Measurements from ENCODE around the gene VSIG4. TPM values are rescaled to one million over a fixed set of nuclear protein-coding genes. Genes with fewer than 3 reads are reported as not detected.

VSIG4 gene
- total and polyA plus RNA-seq, 10 of the 15 experiments (the other 5 are each of a cell fraction or from before 2014, with no cell fraction given), result 0.05 to 0.36 TPM; not detected in 8

DNA sequence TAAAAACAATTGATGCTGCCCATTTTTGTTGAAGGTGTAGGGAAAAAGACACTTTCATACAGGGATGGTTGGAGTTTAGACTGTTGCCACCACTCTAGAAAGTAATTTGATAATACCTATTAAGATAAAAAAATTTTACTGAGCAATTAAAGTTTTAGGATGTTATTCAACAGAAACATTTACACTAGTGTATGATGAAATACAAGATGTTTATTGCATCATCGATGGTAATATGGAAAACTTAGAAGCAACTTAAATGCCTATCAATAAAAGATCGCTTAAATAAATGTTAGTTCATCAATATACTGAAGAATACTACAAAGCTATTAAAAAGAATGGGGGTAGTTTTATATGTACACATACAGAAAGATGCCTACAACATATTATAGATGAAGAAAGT is 9.2 kb upstream of the VSIG4 start:
- H3K27me3 ChIP-seq (replicated peaks in 1 of 2; ENCODE audit: control insufficient read depth in 2 of 2, insufficient read depth in 2 of 2, low read length in 1 of 2), result no peaks in the 10 kb centered on the region
- H2AFZ ChIP-seq (ENCODE audit: control insufficient read depth, low read depth, low read length), result no peak overlapping the region
- no peaks in the 10 kb centered on the region for H3K79me2 ChIP-seq (ENCODE audit: control insufficient read depth, insufficient read depth, low read length)
- no peaks in the 10 kb centered on the region; the same call in 2 of the 3 replicates for H3K9me3 ChIP-seq (replicated peaks; ENCODE audit: control insufficient read depth, insufficient read depth, low read length)
- H3K4me1 ChIP-seq (ENCODE audit: control insufficient read depth, insufficient read depth, low read length), result peaks cover 21% of the 10 kb centered on the region
- DNase-seq (ENCODE audit: low read depth, low spot score) (no peak), ATAC-seq (no peak), FAIRE-seq (no peak)
- no peak overlapping the region for H3K27ac ChIP-seq (ENCODE audit: control insufficient read depth, insufficient read depth)
- ChIA-PET RAD21 (ENCODE audit: unreplicated experiment) (interaction anchor here (5.7 kb wide), 1 partner anchor 32 kb away, joined by 47 read pairs; no protein-coding TSS in a partner anchor), CTCF (no interaction called here), SMC1A (ENCODE audit: uncharacterized antibody, unreplicated experiment) (interaction anchor here (1.6 to 3.0 kb wide), 2 partner anchors 23 to 60 kb away, joined by 3 to 8 read pairs; no protein-coding TSS in a partner anchor), POLR2A (no interaction called here)
- in situ Hi-C loops (cut with MboI) (no loop called here), intact Hi-C loops (cut with micrococcal nuclease; ENCODE audit: unreplicated experiment) (no loop called here)
- H3K4me2 ChIP-seq (ENCODE audit: control insufficient read depth, insufficient read depth), result no peak overlapping the region
- no peak overlapping the region for H3K4me3 ChIP-seq
- H4K20me1 ChIP-seq (ENCODE audit: control insufficient read depth, insufficient read depth), result no peaks in the 10 kb centered on the region
- WGBS (ENCODE audit: insufficient coverage, insufficient replicate concordance, low lambda C conversion rate, missing lambda C conversion rate), result 92% methylated on average over 2 of the region's 2 CpGs
- no TSS peak for BruUV-seq (replicated peaks)
- no peak overlapping the region for H3K9ac ChIP-seq (ENCODE audit: control insufficient read depth, insufficient read depth, low read length)
- H3K36me3 ChIP-seq (ENCODE audit: control insufficient read depth in 2 of 2, insufficient read depth in 2 of 2, low read length in 1 of 2), result no peaks in the 10 kb centered on the region
- TF ChIP-seq, protein P1, sequence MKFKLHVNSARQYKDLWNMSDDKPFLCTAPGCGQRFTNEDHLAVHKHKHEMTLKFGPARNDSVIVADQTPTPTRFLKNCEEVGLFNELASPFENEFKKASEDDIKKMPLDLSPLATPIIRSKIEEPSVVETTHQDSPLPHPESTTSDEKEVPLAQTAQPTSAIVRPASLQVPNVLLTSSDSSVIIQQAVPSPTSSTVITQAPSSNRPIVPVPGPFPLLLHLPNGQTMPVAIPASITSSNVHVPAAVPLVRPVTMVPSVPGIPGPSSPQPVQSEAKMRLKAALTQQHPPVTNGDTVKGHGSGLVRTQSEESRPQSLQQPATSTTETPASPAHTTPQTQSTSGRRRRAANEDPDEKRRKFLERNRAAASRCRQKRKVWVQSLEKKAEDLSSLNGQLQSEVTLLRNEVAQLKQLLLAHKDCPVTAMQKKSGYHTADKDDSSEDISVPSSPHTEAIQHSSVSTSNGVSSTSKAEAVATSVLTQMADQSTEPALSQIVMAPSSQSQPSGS (IDR thresholded peaks at IDR 0.05; ENCODE audit: low read length), result no peak
- TF ChIP-seq CEBPB (IDR thresholded peaks at IDR 0.05; ENCODE audit: borderline replicate concordance in 1 of 2, low read depth in 2 of 2, low read length in 2 of 2), result peak in 1 of 2 experiments; percentile 11; a peak in 1 of 4 replicates

DNA sequence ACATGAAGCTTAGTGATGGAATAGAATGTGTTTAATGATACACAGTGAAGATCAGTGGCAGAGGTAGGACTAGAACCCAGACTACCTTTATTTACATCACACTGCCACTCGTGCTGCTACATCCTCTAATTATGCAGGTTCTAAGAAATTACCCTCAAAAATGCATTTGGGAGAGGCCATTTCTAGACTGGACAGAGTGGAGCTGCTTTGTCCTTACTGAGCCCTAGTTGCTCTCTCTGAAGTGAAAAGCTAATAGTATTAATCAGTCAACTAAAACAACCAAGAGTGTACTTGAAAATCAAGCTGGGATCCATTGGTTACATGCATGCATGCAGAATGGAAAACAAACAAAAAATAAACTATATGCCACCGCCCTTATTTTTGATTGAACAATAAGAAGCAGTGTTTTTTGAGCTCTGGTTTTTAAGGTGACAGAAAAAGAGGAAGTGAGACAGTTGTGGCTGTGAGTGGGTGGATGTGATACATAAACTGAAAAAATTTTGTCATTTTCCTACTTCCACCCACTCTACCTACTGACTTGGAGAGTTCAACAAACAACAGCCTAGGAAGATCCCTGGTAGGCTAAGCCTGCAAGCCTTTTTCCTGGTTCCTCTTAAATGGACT is 6.8 kb upstream of the VSIG4 start:
- RAD21 ChIA-PET (ENCODE audit: unreplicated experiment), result interaction anchor here (0.6 to 5.7 kb wide), 16 partner anchors 9 to 358 kb away, joined by 3 to 47 read pairs (median 4); partner anchors contain the start of gene HEPH
- Histone ChIP-seq H3K36me3 (ENCODE audit: control insufficient read depth in 2 of 2, insufficient read depth in 2 of 2, low read length in 1 of 2) (no peaks in the 10 kb centered on the region), H4K20me1 (ENCODE audit: control insufficient read depth, insufficient read depth) (no peaks in the 10 kb centered on the region), H3K9me3 (replicated peaks; ENCODE audit: control insufficient read depth, insufficient read depth, low read length) (no peaks in the 10 kb centered on the region; the same call in 2 of the 3 replicates), H3K4me2 (ENCODE audit: control insufficient read depth, insufficient read depth) (peak overlapping the region; percentile 68), H3K79me2 (ENCODE audit: control insufficient read depth, insufficient read depth, low read length) (no peaks in the 10 kb centered on the region), H3K9ac (ENCODE audit: control insufficient read depth, insufficient read depth, low read length) (no peak overlapping the region), H3K4me3 (no peak overlapping the region), H3K27me3 (replicated peaks in 1 of 2; ENCODE audit: control insufficient read depth in 2 of 2, insufficient read depth in 2 of 2, low read length in 1 of 2) (no peaks in the 10 kb centered on the region), H3K27ac (ENCODE audit: control insufficient read depth, insufficient read depth) (peak overlapping the region; percentile 85), H2AFZ (ENCODE audit: control insufficient read depth, low read depth, low read length) (no peak overlapping the region), H3K4me1 (ENCODE audit: control insufficient read depth, insufficient read depth, low read length) (peaks cover 36% of the 10 kb centered on the region)
- SMC1A ChIA-PET (ENCODE audit: uncharacterized antibody, unreplicated experiment), result interaction anchor here (0.7 to 2.2 kb wide), 27 partner anchors 9 to 359 kb away, joined by 3 to 18 read pairs (median 4); partner anchors contain the start of gene HEPH
- in situ Hi-C loops (cut with MboI), result no loop called here
- CTCF ChIA-PET, result interaction anchor here (0.8 to 2.2 kb wide), 10 partner anchors 16 to 301 kb away, joined by 3 to 16 read pairs (median 5); partner anchors contain the start of gene HEPH
- no TSS peak for BruUV-seq (replicated peaks)
- FAIRE-seq, result peak; percentile 93
- ATAC-seq, result peak; percentile 82
- peak; percentile 81 for DNase-seq (ENCODE audit: low read depth, low spot score)
- WGBS (ENCODE audit: insufficient coverage, insufficient replicate concordance, low lambda C conversion rate, missing lambda C conversion rate), result 2% methylated on average over 2 of the region's 2 CpGs
- intact Hi-C loops (cut with micrococcal nuclease; ENCODE audit: unreplicated experiment), result loop anchor here (2.0 kb wide), 1 partner anchor 116 kb away; no protein-coding TSS in a partner anchor
- POLR2A ChIA-PET, result interaction anchor here (1.3 to 3.1 kb wide), 4 partner anchors 27 to 118 kb away, joined by 3 to 18 read pairs (median 7); no protein-coding TSS in a partner anchor
- TF ChIP-seq HDAC2 (IDR thresholded peaks at IDR 0.05) (no peak), SUPT20H (IDR thresholded peaks at IDR 0.05; ENCODE audit: borderline replicate concordance, control insufficient read depth, low read depth, low read length) (no peak), USF1 (IDR thresholded peaks at IDR 0.05; ENCODE audit: borderline replicate concordance, extremely low read length, insufficient read depth, low read depth, low read length) (no peak), RAD21 (IDR thresholded peaks at IDR 0.05; ENCODE audit: insufficient read depth, low read depth, low read length) (no peak)
- TF ChIP-seq, protein P2, sequence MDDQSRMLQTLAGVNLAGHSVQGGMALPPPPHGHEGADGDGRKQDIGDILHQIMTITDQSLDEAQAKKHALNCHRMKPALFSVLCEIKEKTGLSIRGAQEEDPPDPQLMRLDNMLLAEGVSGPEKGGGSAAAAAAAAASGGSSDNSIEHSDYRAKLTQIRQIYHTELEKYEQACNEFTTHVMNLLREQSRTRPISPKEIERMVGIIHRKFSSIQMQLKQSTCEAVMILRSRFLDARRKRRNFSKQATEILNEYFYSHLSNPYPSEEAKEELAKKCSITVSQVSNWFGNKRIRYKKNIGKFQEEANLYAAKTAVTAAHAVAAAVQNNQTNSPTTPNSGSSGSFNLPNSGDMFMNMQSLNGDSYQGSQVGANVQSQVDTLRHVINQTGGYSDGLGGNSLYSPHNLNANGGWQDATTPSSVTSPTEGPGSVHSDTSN (IDR thresholded peaks at IDR 0.05; ENCODE audit: insufficient replicate concordance, low read depth, low read length), result no peak

Measured in GM12878 (cell line).